B cell (primary cell): Measurements from ENCODE around the gene GRPEL1. TPM values are rescaled to one million over a fixed set of nuclear protein-coding genes. Genes with fewer than 3 reads are reported as not detected.

Source experiments
- ATAC-seq: fragments of 200-7000 bp; cut with Tn5 transposase; one replicate; pipeline ENCODE4 v1.10.0; 2021; ENCODE audit warnings: low read depth, mild to moderate bottlenecking, moderate number of reproducible peaks, moderate library complexity
- CTCF ChIA-PET: fragments of 350-600 bp; sonication (Branson Sonifier 250); formaldehyde crosslinking; loops from one replicate; lab custom pipeline; 2021; ENCODE audit warnings: antibody characterized with exemption, inconsistent platforms; lab: Charles Lee
- POLR2A ChIA-PET: fragments of 350-600 bp; sonication (Branson Sonifier 250); formaldehyde crosslinking; loops from one replicate; lab custom pipeline; 2021; ENCODE audit warnings: antibody characterized with exemption; lab: Charles Lee
- DNase-seq: peaks from one replicate; pipeline ENCODE4 v3.0.0; 2013
- H2AFZ ChIP-seq: 2 replicates; pipeline ENCODE4 v1.6.1; 2012; ENCODE audit warnings: mild to moderate bottlenecking, low read depth, low read length; ENCODE audit not compliant: insufficient read depth, poor library complexity, severe bottlenecking
- H3K27ac ChIP-seq, 2 donors: 1 replicate in 1 of 2; 2 replicates in 1 of 2; pipeline ENCODE4 v1.5.1; 2012 to 2013; ENCODE audit warnings: low read length in 2 of 2, mild to moderate bottlenecking in 2 of 2, moderate library complexity in 1 of 2
- H3K27me3 ChIP-seq, 4 experiments: fragments of 200-600 bp in 1 of 4; sonication (generic) in 1 of 4; replicated peaks in 1 of 4; 1 replicate in 2 of 4; 2 replicates in 2 of 4; pipeline versions ENCODE4 v1.6.1 to v1.7.0; 2013 to 2016; ENCODE audit warnings: low read length in 3 of 4, mild to moderate bottlenecking in 2 of 4, mixed read lengths in 1 of 4, moderate library complexity in 1 of 4; ENCODE audit not compliant: insufficient read depth in 4 of 4, control insufficient read depth in 3 of 4; ENCODE audit errors: control extremely low read depth in 1 of 4
- H3K36me3 ChIP-seq, 2 experiments: replicated peaks in 1 of 2; 1 replicate in 1 of 2; 2 replicates in 1 of 2; pipeline versions ENCODE4 v1.6.1 to v1.7.1; 2013; ENCODE audit warnings: low read length in 1 of 2; ENCODE audit not compliant: insufficient read depth in 2 of 2, control insufficient read depth in 1 of 2; ENCODE audit errors: control extremely low read depth in 1 of 2, extremely low read depth in 1 of 2
- H3K4me1 ChIP-seq, 2 donors: fragments of 200-600 bp in 1 of 2; sonication (generic) in 1 of 2; 1 replicate in 1 of 2; 2 replicates in 1 of 2; pipeline versions ENCODE4 v1.5.1 to v1.6.1; 2013 to 2017; ENCODE audit warnings: low read length in 2 of 2; ENCODE audit not compliant: control insufficient read depth in 2 of 2, insufficient read depth in 2 of 2
- H3K4me2 ChIP-seq: replicated peaks from 2 replicates; pipeline ENCODE3; 2012; ENCODE audit warnings: mild to moderate bottlenecking, low read depth, low read length; ENCODE audit not compliant: poor library complexity, severe bottlenecking
- H3K4me3 ChIP-seq, 5 experiments: fragments of 200-600 bp in 1 of 5; sonication (generic) in 1 of 5; 1 replicate in 3 of 5; 2 replicates in 2 of 5; pipeline versions ENCODE4 v1.5.1 to v1.7.0; 2011 to 2016; ENCODE audit warnings: low read length in 4 of 5, mild to moderate bottlenecking in 4 of 5, low read depth in 2 of 5, control low read depth in 1 of 5, moderate library complexity in 1 of 5; ENCODE audit not compliant: insufficient read depth in 1 of 5; ENCODE audit errors: control extremely low read depth in 1 of 5, extremely low read depth in 1 of 5
- H3K79me2 ChIP-seq: fragments of 200-600 bp; sonication (generic); one replicate; pipeline ENCODE4 v1.6.0; 2016; ENCODE audit warnings: low read length; ENCODE audit not compliant: control insufficient read depth, insufficient read depth
- H3K9ac ChIP-seq: fragments of 200-600 bp; sonication (generic); 2 replicates; pipeline ENCODE4 v1.6.1; 2017; ENCODE audit warnings: mild to moderate bottlenecking, low read length, moderate library complexity
- H3K9me3 ChIP-seq, 3 donors: one replicate each; pipeline versions ENCODE4 v1.6.1 to v1.7.1; 2013; ENCODE audit warnings: low read length in 2 of 3; ENCODE audit not compliant: control insufficient read depth in 2 of 3, insufficient read depth in 1 of 3; ENCODE audit errors: control extremely low read depth in 1 of 3
- H4K20me1 ChIP-seq: 2 replicates; pipeline ENCODE4 v1.6.0; 2012; ENCODE audit warnings: mild to moderate bottlenecking, low read length; ENCODE audit not compliant: insufficient read depth, control insufficient read depth, poor library complexity, severe bottlenecking
- H3K27ac Mint-ChIP-seq: one replicate; pipeline ENCODE4 v1.8.0; 2021; ENCODE audit warnings: mixed read lengths
- H3K27me3 Mint-ChIP-seq: one replicate; pipeline ENCODE4 v1.8.0; 2021; ENCODE audit warnings: mixed read lengths
- H3K4me1 Mint-ChIP-seq: one replicate; pipeline ENCODE4 v1.8.0; 2021; ENCODE audit warnings: mixed read lengths
- H3K4me3 Mint-ChIP-seq: one replicate; pipeline ENCODE4 v1.8.0; 2021; ENCODE audit warnings: mixed read lengths
- H3K9me3 Mint-ChIP-seq: one replicate; pipeline ENCODE4 v1.8.0; 2022; ENCODE audit warnings: mixed read lengths; ENCODE audit not compliant: insufficient read depth
- EZH2 ChIP-seq: IDR thresholded peaks from 2 replicates; pipeline ENCODE4 v1.6.1; 2012; ENCODE audit warnings: borderline replicate concordance, low read depth, mild to moderate bottlenecking, moderate library complexity, low read length; ENCODE audit not compliant: insufficient read depth, poor library complexity, severe bottlenecking
- WGBS: methylation state at CpG from one replicate; pipeline ENCODE4 v1.1.5; 2013; ENCODE audit warnings: missing lambda C conversion rate; ENCODE audit not compliant: insufficient coverage; 5-methylcytosine and 5-hydroxymethylcytosine counted together
- intact Hi-C: fragments of 100-400 bp; cut with micrococcal nuclease; formaldehyde crosslinking; loops from one replicate; pipeline ENCODE4 v1.10.0; 2022
- polyA plus RNA-seq: library from polyadenylated mRNA; depleted of rRNA; stranded (reverse); fragments of >200 nt; gene quantifications from 2 replicates; pipeline ENCODE4 v1.2.3, GENCODE V29; 2012
- total RNA-seq, 2 donors: library from RNA; stranded (reverse); fragments of 120-200 nt in 1 of 2; gene quantifications; 1 replicate in 1 of 2; 2 replicates in 1 of 2; pipeline versions ENCODE4 v1.2.3 to v1.2.4, GENCODE V29; 2013 to 2022
- TF ChIP-seq, protein P1 (sequence below): fragments of 200-600 bp; IDR thresholded peaks from one replicate; pipeline ENCODE4 v1.8.0; 2022; ENCODE audit warnings: antibody characterized with exemption, mild to moderate bottlenecking

The GRPEL1 gene
- total and polyA plus RNA-seq, 2 donors (not counting 1 experiment from before 2014, with no cell fraction given) = 15.0 to 26.0 TPM

GRCh38 chr4:7066493-7066892, 1.4 kb downstream of the GRPEL1 start:
- TF ChIP-seq EZH2 = no peak
- TF ChIP-seq, protein P1, sequence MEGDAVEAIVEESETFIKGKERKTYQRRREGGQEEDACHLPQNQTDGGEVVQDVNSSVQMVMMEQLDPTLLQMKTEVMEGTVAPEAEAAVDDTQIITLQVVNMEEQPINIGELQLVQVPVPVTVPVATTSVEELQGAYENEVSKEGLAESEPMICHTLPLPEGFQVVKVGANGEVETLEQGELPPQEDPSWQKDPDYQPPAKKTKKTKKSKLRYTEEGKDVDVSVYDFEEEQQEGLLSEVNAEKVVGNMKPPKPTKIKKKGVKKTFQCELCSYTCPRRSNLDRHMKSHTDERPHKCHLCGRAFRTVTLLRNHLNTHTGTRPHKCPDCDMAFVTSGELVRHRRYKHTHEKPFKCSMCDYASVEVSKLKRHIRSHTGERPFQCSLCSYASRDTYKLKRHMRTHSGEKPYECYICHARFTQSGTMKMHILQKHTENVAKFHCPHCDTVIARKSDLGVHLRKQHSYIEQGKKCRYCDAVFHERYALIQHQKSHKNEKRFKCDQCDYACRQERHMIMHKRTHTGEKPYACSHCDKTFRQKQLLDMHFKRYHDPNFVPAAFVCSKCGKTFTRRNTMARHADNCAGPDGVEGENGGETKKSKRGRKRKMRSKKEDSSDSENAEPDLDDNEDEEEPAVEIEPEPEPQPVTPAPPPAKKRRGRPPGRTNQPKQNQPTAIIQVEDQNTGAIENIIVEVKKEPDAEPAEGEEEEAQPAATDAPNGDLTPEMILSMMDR = no peak
- Histone ChIP-seq H3K4me2 (peak overlapping the region; percentile 85), H3K4me3 (peak overlapping the region in 2 of 5 experiments; percentile 34 to 73), H3K9ac (peak overlapping the region; percentile 87), H4K20me1 (peaks cover 49% of the 10 kb centered on the region), H3K9me3 (no peaks in the 10 kb centered on the region), H3K27ac (no peak overlapping the region), H2AFZ (no peak overlapping the region), H3K79me2 (peaks cover 35% of the 10 kb centered on the region), H3K27me3 (peaks cover 0 to 3% (median under 1%) of the 10 kb centered on the region in 4 experiments), H3K4me1 (peaks cover 26 to 37% of the 10 kb centered on the region in 2 donors), H3K36me3 (peaks cover 2 to 26% of the 10 kb centered on the region in 2 experiments)
- ChIA-PET CTCF (interaction anchor here (2.0 to 11.2 kb wide), 4 partner anchors 9 to 349 kb away, joined by 8 to 164 read pairs (median 122); partner anchors contain the start of genes BLOC1S4 and TADA2B), POLR2A (interaction anchor here (0.6 to 4.8 kb wide), 4 partner anchors 24 to 427 kb away, joined by 3 to 36 read pairs (median 10); partner anchors contain the start of genes TADA2B and TBC1D14)
- Mint-ChIP-seq H3K27ac (peak overlapping the region; percentile 37), H3K9me3 (no peaks in the 10 kb centered on the region), H3K4me3 (peak overlapping the region; percentile 94), H3K27me3 (peaks cover 3% of the 10 kb centered on the region), H3K4me1 (peaks cover 44% of the 10 kb centered on the region)
- intact Hi-C loops = no loop called here
- DNase-seq (no peak), ATAC-seq (no peak)
- 78% methylated on average over 3 of the region's 4 CpGs for WGBS

- Histone ChIP-seq H2AFZ (no peak overlapping the region), H3K9me3 (no peaks in the 10 kb centered on the region), H3K9ac (no peak overlapping the region), H3K4me3 (no peak overlapping the region), H3K4me1 (peaks cover 26 to 36% of the 10 kb centered on the region in 2 donors), H3K79me2 (peaks cover 35% of the 10 kb centered on the region), H3K36me3 (peaks cover 2 to 31% of the 10 kb centered on the region in 2 experiments), H4K20me1 (peaks cover 54% of the 10 kb centered on the region), H3K4me2 (peak overlapping the region; percentile 85), H3K27ac (no peak overlapping the region), H3K27me3 (no peaks in the 10 kb centered on the region)
- intact Hi-C loops = no loop called here
- Mint-ChIP-seq H3K27ac (no peak overlapping the region), H3K27me3 (peaks cover 3% of the 10 kb centered on the region), H3K9me3 (no peaks in the 10 kb centered on the region), H3K4me1 (peaks cover 44% of the 10 kb centered on the region), H3K4me3 (no peak overlapping the region)
- WGBS = 93% methylated on average over 3 of the region's 11 CpGs
- ATAC-seq (no peak), DNase-seq (no peak)
- TF ChIP-seq, protein P1 = no peak
- TF ChIP-seq EZH2 = no peak
- CTCF ChIA-PET = interaction anchor here (2.0 to 11.2 kb wide), 4 partner anchors 9 to 349 kb away, joined by 8 to 164 read pairs (median 122); partner anchors contain the start of genes BLOC1S4 and TADA2B
- POLR2A ChIA-PET = interaction anchor here (0.6 to 4.8 kb wide), 3 partner anchors 24 to 427 kb away, joined by 3 to 36 read pairs (median 11); partner anchors contain the start of gene TADA2B
Measured at GRCh38 chr4:7066006-7066405, 1.9 kb downstream of the GRPEL1 start.
